Measurements from ENCODE around the gene PI4KA. TPM values are rescaled to one million over a fixed set of nuclear protein-coding genes. Genes with fewer than 3 reads are reported as not detected.

The PI4KA gene
- total RNA-seq, 1 donor from 2014 or later: 140 TPM

DNA sequence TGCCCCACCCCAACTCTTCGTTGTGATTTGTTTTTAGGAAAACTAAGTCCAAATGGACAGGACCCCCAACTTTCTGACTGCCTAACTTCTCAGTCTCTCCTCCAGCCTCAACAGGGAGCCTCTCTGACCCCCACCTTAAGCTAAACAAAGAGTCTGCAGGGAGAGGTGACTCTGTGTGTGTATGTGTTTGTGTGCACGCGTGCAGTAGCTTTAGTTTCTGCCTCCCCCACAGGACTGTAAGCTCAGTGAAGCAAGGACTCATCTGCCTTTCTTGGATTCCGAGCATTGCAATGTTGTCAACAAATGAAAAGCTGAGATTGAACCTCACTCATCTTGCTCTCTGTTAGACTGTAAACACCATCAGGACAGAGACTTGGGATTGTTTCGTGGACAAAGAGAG is 8.1 kb upstream of the PI4KA start:
- Mint-ChIP-seq H3K4me3 (ENCODE audit: low read depth) (no peak overlapping the region), H3K9me3 (ENCODE audit: low read depth) (no peaks in the 10 kb centered on the region), H3K27me3 (no peaks in the 10 kb centered on the region), H3K36me3 (ENCODE audit: insufficient read depth) (peaks cover 3% of the 10 kb centered on the region), H3K27ac (peak overlapping the region; percentile 81), H3K4me1 (ENCODE audit: low read depth) (peaks cover 23% of the 10 kb centered on the region)
- no peak for TF ChIP-seq CTCF (IDR thresholded peaks at IDR 0.05; ENCODE audit: unreplicated experiment)
- DNase-seq (ENCODE audit: low spot score, unreplicated experiment): no peak

DNA sequence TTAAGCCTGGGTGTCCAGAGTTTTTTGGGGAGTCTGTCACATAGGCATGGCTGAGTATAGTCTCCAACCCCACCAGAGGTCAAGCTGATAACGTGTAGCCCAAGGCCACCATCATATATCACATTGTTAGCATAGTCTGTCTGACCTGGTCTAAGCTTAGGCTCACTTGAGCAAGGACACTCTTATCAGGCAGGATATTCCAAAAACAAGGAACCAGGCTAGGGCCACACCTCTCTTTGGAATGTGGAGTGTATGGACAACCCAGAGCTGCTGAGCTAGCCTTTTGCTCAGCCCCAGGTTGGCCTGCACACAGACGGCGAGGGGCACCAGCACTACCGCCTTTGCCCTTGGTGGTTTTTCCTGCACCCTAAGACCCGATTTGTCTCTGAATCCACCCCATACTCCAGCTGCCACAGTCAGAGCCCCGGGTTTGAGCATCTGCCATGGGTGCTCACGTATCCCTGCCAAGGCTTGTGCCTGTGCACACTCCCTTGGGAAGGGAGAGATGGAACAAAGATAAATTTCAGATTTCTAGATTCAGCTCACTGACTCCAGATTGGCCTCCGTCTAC is 7.3 kb upstream of the PI4KA start:
- no peaks in the 10 kb centered on the region for H3K9me3 Mint-ChIP-seq (ENCODE audit: low read depth)
- no peak for DNase-seq (ENCODE audit: low spot score, unreplicated experiment)
- H3K4me3 Mint-ChIP-seq (ENCODE audit: low read depth): no peak overlapping the region
- H3K27me3 Mint-ChIP-seq: no peaks in the 10 kb centered on the region
- H3K4me1 Mint-ChIP-seq (ENCODE audit: low read depth): peaks cover 23% of the 10 kb centered on the region
- H3K36me3 Mint-ChIP-seq (ENCODE audit: insufficient read depth): peaks cover 3% of the 10 kb centered on the region
- H3K27ac Mint-ChIP-seq: peak overlapping the region; percentile 69
- no peak for TF ChIP-seq CTCF (IDR thresholded peaks at IDR 0.05; ENCODE audit: unreplicated experiment)

DNA sequence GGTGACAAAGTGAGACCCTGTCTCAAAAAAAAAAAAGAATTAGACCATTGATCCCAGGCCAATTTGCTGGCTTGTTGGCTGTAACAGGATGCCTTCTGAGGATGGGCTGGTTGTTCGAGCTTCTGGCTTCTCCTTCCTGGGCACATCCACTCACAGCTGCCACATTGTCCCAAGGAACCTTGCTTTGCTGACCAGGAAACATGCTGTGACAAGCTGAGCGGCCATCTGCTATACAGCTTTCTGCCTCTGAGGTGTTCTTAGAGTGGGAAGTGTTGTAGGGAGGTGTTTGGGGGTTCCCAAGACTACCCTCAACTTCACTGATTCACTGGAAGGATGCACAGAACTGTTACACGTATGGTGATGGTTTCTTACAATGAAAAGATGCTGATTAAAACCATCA is 6.7 kb upstream of the PI4KA start:
- no peak overlapping the region for H3K27ac Mint-ChIP-seq
- no peak for TF ChIP-seq CTCF (IDR thresholded peaks at IDR 0.05; ENCODE audit: unreplicated experiment)
- peaks cover 23% of the 10 kb centered on the region for H3K4me1 Mint-ChIP-seq (ENCODE audit: low read depth)
- DNase-seq (ENCODE audit: low spot score, unreplicated experiment): no peak
- H3K4me3 Mint-ChIP-seq (ENCODE audit: low read depth): no peak overlapping the region
- no peaks in the 10 kb centered on the region for H3K27me3 Mint-ChIP-seq
- H3K9me3 Mint-ChIP-seq (ENCODE audit: low read depth): no peaks in the 10 kb centered on the region
- peaks cover 3% of the 10 kb centered on the region for H3K36me3 Mint-ChIP-seq (ENCODE audit: insufficient read depth)

GRCh38 chr22:20864186-20864908 is 5.7 kb upstream of the PI4KA start:
- Mint-ChIP-seq H3K36me3 (ENCODE audit: insufficient read depth) (peaks cover 3% of the 10 kb centered on the region), H3K4me1 (ENCODE audit: low read depth) (peaks cover 25% of the 10 kb centered on the region), H3K27me3 (no peaks in the 10 kb centered on the region), H3K27ac (no peak overlapping the region), H3K4me3 (ENCODE audit: low read depth) (no peak overlapping the region), H3K9me3 (ENCODE audit: low read depth) (no peaks in the 10 kb centered on the region)
- TF ChIP-seq CTCF (IDR thresholded peaks at IDR 0.05; ENCODE audit: unreplicated experiment): no peak
- DNase-seq (ENCODE audit: low spot score, unreplicated experiment): no peak

GRCh38 chr22:20863366-20863765 is 4.8 kb upstream of the PI4KA start:
- no peak for DNase-seq (ENCODE audit: low spot score, unreplicated experiment)
- no peaks in the 10 kb centered on the region for H3K36me3 Mint-ChIP-seq (ENCODE audit: insufficient read depth)
- TF ChIP-seq CTCF (IDR thresholded peaks at IDR 0.05; ENCODE audit: unreplicated experiment): no peak
- H3K4me3 Mint-ChIP-seq (ENCODE audit: low read depth): no peak overlapping the region
- H3K9me3 Mint-ChIP-seq (ENCODE audit: low read depth): no peaks in the 10 kb centered on the region
- no peak overlapping the region for H3K27ac Mint-ChIP-seq
- H3K27me3 Mint-ChIP-seq: no peaks in the 10 kb centered on the region
- peaks cover 25% of the 10 kb centered on the region for H3K4me1 Mint-ChIP-seq (ENCODE audit: low read depth)

Data from progenitor cell of endocrine pancreas (in vitro differentiated cells).